Measurements from ENCODE around the gene IRAK3.

GRCh38 chr12:66289485-66289884 lies 100.5 kb downstream of the IRAK3 start:
- no peak for TF ChIP-seq CTCF (IDR thresholded peaks at IDR 0.05; ENCODE audit: extremely low read depth in 1 of 2, insufficient read depth in 1 of 2, low read depth in 1 of 2, low read length in 2 of 2)
- no peak for TF ChIP-seq MAX (IDR thresholded peaks at IDR 0.05; ENCODE audit: insufficient read depth, insufficient read length)
- no peak for TF ChIP-seq GATA2 (IDR thresholded peaks at IDR 0.05; ENCODE audit: insufficient read depth, insufficient read length, low read depth, low read length)
- TF ChIP-seq MYC (IDR thresholded peaks at IDR 0.05; ENCODE audit: low read depth, low read length): no peak
- no peak for TF ChIP-seq POLR2A (IDR thresholded peaks at IDR 0.05; ENCODE audit: low read depth, low read length)

Measured in endothelial cell of umbilical vein (primary cell).